ENCODE measurements around the gene TWSG1.

The TWSG1 gene

DNA sequence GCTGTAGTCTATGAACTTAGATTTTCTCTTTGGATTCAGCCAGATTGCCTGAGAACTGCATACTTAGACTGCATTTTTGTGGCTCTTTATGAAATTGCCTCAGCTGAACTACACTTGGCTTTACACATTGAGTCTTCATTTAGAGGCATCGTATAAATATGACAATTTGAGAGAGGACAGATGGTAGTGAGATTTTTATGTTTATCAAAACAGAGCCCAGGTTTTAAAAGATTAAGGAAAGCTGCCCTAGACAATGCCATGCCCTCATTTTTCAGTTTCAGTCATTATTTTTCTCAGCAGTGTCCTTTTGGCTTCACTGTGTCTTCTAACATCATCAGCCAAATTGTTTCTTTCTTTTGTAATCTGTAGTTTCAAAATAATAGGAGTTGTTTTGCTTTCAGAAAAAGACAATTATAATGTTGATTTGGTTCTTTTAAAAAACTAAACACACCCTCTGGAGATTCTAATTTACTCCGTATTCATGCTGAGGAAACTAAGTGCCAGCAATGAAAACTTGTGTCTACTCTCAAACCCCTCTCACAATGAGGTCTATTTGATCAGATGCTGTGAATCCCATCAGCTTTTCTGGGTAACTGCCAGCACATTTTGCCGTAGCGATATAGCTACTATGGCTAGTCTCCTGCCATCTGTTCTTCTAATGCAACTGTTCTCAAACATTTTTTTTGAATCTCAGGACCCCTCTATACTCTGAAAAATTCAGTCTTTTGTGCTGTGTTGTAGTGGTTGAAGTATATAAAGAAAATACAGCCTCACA is 46.2 kb downstream of the TWSG1 start:
- no peaks in the 10 kb centered on the region for H3K4me1 ChIP-seq (ENCODE audit: insufficient read depth, low read length, poor library complexity, severe bottlenecking)
- H3F3A ChIP-seq (ENCODE audit: low read depth), result no peaks in the 10 kb centered on the region
- no peaks in the 10 kb centered on the region for H3K9me3 ChIP-seq (ENCODE audit: insufficient read depth, low read depth, low read length)
- no peaks in the 10 kb centered on the region for H3K36me3 ChIP-seq (ENCODE audit: insufficient read depth, low read length)
- no peaks in the 10 kb centered on the region for H3K9me2 ChIP-seq (replicated peaks; ENCODE audit: low read depth, low read length)
- H3K4me2 ChIP-seq (ENCODE audit: low read depth, low read length, poor library complexity, severe bottlenecking), result no peak overlapping the region
- no peak overlapping the region for H3K9ac ChIP-seq (ENCODE audit: low read depth, low read length, poor library complexity, severe bottlenecking)
- H2AFZ ChIP-seq (ENCODE audit: low read length), result no peak overlapping the region
- H3K4me3 ChIP-seq (ENCODE audit: low read length, poor library complexity, severe bottlenecking), result no peak overlapping the region
- no peaks in the 10 kb centered on the region for H4K20me1 ChIP-seq (ENCODE audit: insufficient read depth, low read length, poor library complexity, severe bottlenecking)
- TF ChIP-seq CTCF (conservative IDR thresholded peaks at IDR 0.05; ENCODE audit: low read length), result no peak
- TF ChIP-seq EZH2phosphoT487 (IDR thresholded peaks at IDR 0.05; ENCODE audit: borderline replicate concordance), result no peak
- H3K27me3 ChIP-seq (ENCODE audit: insufficient read depth, low read length, poor library complexity, severe bottlenecking), result no peaks in the 10 kb centered on the region
- H3K79me2 ChIP-seq (ENCODE audit: insufficient read depth, low read length), result no peaks in the 10 kb centered on the region

DNA sequence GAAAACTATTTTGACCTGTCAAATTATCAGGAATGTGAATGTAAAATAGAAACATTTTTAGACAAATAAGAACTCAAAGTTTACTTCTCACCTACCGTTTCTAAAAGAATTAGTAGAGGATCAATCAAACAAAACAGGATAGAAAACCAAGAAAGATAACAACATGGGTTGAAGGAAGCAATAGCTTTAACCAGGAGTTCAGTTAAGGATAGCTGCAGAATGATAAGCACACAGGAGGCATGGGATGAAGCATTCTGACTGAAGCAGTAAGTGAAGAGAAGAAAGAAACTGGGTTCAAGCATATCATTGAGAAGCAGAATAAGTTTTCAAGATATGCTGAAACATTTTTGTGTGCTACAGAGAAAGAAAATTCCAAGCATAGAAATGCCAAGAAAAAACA is 52.3 kb downstream of the TWSG1 start:
- Histone ChIP-seq H3K4me2 (ENCODE audit: low read depth, low read length, poor library complexity, severe bottlenecking) (no peak overlapping the region), H3K4me1 (ENCODE audit: insufficient read depth, low read length, poor library complexity, severe bottlenecking) (no peaks in the 10 kb centered on the region), H3F3A (ENCODE audit: low read depth) (no peaks in the 10 kb centered on the region), H3K9me2 (replicated peaks; ENCODE audit: low read depth, low read length) (no peaks in the 10 kb centered on the region), H3K79me2 (ENCODE audit: insufficient read depth, low read length) (no peaks in the 10 kb centered on the region), H2AFZ (ENCODE audit: low read length) (no peak overlapping the region), H3K9me3 (ENCODE audit: insufficient read depth, low read depth, low read length) (peaks cover 4% of the 10 kb centered on the region), H3K9ac (ENCODE audit: low read depth, low read length, poor library complexity, severe bottlenecking) (no peak overlapping the region), H3K36me3 (ENCODE audit: insufficient read depth, low read length) (peaks cover 4% of the 10 kb centered on the region; the same call in 1 of the 2 replicates), H3K27me3 (ENCODE audit: insufficient read depth, low read length, poor library complexity, severe bottlenecking) (no peaks in the 10 kb centered on the region), H3K4me3 (ENCODE audit: low read length, poor library complexity, severe bottlenecking) (no peak overlapping the region), H4K20me1 (ENCODE audit: insufficient read depth, low read length, poor library complexity, severe bottlenecking) (no peaks in the 10 kb centered on the region)
- TF ChIP-seq CTCF (conservative IDR thresholded peaks at IDR 0.05; ENCODE audit: low read length) (no peak), EZH2phosphoT487 (IDR thresholded peaks at IDR 0.05; ENCODE audit: borderline replicate concordance) (no peak)

DNA sequence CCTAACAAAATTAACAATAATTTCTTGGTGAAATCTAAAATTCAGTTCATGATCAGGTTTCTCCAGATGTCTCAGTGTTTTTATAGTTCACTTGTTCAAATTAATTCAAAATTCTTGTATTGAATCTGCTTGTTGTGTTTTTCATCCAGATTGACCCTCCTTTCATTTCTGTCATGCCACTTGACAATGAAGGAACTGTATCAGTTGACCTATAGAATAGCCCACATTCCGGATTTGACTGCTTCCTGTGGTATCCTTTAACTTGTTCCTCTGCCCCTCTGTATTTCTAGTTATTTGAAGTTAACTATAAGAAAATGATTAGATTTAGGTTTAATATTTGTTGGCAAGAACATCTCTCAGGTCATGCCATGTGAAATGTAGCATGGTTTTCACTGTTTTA is 53.3 kb downstream of the TWSG1 start:
- peaks cover 4% of the 10 kb centered on the region for H3K9me3 ChIP-seq (ENCODE audit: insufficient read depth, low read depth, low read length)
- H3K4me1 ChIP-seq (ENCODE audit: insufficient read depth, low read length, poor library complexity, severe bottlenecking), result no peaks in the 10 kb centered on the region
- no peak overlapping the region for H3K9ac ChIP-seq (ENCODE audit: low read depth, low read length, poor library complexity, severe bottlenecking)
- H2AFZ ChIP-seq (ENCODE audit: low read length), result no peak overlapping the region
- no peaks in the 10 kb centered on the region for H3K27me3 ChIP-seq (ENCODE audit: insufficient read depth, low read length, poor library complexity, severe bottlenecking)
- H3K9me2 ChIP-seq (replicated peaks; ENCODE audit: low read depth, low read length), result no peaks in the 10 kb centered on the region
- H3F3A ChIP-seq (ENCODE audit: low read depth), result no peaks in the 10 kb centered on the region
- no peaks in the 10 kb centered on the region for H3K79me2 ChIP-seq (ENCODE audit: insufficient read depth, low read length)
- H3K4me3 ChIP-seq (ENCODE audit: low read length, poor library complexity, severe bottlenecking), result no peak overlapping the region
- no peaks in the 10 kb centered on the region for H4K20me1 ChIP-seq (ENCODE audit: insufficient read depth, low read length, poor library complexity, severe bottlenecking)
- no peak overlapping the region for H3K4me2 ChIP-seq (ENCODE audit: low read depth, low read length, poor library complexity, severe bottlenecking)
- peaks cover 4% of the 10 kb centered on the region; the same call in 1 of the 2 replicates for H3K36me3 ChIP-seq (ENCODE audit: insufficient read depth, low read length)
- TF ChIP-seq CTCF (conservative IDR thresholded peaks at IDR 0.05; ENCODE audit: low read length) (no peak), EZH2phosphoT487 (IDR thresholded peaks at IDR 0.05; ENCODE audit: borderline replicate concordance) (no peak)
